ENCODE results near the gene EIF3K.

Gene EIF3K

DNA sequence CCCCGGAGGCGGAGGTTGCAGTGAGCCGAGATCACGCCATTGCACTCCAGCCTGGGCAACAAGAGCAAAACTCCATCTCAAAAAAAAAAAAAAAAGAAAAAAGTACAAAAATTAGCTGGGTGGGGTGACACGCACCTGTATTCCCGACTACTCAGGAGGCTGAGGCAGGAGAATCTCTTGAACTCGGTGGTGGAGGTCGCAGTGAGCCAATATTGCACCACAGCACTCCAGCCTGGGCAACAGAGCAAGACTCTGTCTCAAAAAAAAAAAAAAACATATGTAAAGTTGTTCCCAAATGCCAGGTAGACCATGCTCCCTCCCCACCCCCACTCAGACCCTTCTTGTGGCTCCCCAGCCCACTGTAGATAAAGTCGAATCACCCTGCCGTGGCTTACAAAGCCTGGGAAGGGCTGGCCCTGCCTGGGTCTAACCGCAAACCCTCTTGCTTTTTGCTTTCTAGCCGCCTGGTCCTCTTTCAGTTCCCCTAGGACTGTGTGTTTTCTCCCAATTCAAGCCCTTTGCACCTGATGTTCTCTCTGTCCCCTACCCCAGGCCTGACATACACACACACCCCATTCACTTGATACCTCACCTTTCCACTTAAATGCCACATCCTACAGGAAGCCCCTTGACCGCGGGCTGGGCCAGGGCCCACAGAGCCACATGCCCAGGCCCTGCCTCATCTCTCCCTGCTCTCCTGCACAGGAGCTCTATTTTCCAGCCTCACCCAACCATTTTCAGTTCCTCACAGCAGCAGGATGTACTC, 35.6 kb upstream of the EIF3K start:
- TF ChIP-seq FOXP2 (optimal IDR thresholded peaks at IDR 0.05; ENCODE audit: borderline replicate concordance, extremely low read depth, extremely low read length, insufficient read depth) (no peak), SIN3A (IDR thresholded peaks at IDR 0.05; ENCODE audit: borderline replicate concordance, insufficient read depth, low read length) (no peak), POLR2AphosphoS5 (IDR thresholded peaks at IDR 0.05; ENCODE audit: low read depth, low read length) (no peak), TAF1 (IDR thresholded peaks at IDR 0.05; ENCODE audit: borderline replicate concordance, insufficient read depth, low read length) (no peak)
- TF ChIP-seq, protein P1, sequence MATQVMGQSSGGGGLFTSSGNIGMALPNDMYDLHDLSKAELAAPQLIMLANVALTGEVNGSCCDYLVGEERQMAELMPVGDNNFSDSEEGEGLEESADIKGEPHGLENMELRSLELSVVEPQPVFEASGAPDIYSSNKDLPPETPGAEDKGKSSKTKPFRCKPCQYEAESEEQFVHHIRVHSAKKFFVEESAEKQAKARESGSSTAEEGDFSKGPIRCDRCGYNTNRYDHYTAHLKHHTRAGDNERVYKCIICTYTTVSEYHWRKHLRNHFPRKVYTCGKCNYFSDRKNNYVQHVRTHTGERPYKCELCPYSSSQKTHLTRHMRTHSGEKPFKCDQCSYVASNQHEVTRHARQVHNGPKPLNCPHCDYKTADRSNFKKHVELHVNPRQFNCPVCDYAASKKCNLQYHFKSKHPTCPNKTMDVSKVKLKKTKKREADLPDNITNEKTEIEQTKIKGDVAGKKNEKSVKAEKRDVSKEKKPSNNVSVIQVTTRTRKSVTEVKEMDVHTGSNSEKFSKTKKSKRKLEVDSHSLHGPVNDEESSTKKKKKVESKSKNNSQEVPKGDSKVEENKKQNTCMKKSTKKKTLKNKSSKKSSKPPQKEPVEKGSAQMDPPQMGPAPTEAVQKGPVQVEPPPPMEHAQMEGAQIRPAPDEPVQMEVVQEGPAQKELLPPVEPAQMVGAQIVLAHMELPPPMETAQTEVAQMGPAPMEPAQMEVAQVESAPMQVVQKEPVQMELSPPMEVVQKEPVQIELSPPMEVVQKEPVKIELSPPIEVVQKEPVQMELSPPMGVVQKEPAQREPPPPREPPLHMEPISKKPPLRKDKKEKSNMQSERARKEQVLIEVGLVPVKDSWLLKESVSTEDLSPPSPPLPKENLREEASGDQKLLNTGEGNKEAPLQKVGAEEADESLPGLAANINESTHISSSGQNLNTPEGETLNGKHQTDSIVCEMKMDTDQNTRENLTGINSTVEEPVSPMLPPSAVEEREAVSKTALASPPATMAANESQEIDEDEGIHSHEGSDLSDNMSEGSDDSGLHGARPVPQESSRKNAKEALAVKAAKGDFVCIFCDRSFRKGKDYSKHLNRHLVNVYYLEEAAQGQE (IDR thresholded peaks at IDR 0.05; ENCODE audit: insufficient read depth in 1 of 2, low read depth in 2 of 2, low read length in 2 of 2) = no peak

DNA sequence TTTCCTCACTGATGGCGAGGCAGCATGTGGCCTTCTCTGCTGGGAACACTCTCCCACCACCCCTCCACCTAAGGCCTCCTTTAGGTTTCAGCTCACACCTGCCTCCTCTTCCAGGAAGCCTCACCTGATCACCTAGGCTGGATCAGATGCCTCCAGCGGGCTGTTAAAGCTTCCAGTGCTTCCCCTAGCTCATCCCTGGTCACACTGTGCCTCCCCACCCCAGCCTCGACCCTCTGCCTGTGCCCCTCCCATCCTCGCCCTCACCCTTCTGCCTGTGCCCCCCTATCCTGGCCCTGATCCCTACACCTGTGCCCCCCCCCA, 35.0 kb upstream of the EIF3K start:
- TF ChIP-seq TAF1 (IDR thresholded peaks at IDR 0.05; ENCODE audit: borderline replicate concordance, insufficient read depth, low read length) (no peak), FOXP2 (optimal IDR thresholded peaks at IDR 0.05; ENCODE audit: borderline replicate concordance, extremely low read depth, extremely low read length, insufficient read depth) (no peak), POLR2AphosphoS5 (IDR thresholded peaks at IDR 0.05; ENCODE audit: low read depth, low read length) (no peak), SIN3A (IDR thresholded peaks at IDR 0.05; ENCODE audit: borderline replicate concordance, insufficient read depth, low read length) (no peak)
- TF ChIP-seq, protein P1 (IDR thresholded peaks at IDR 0.05; ENCODE audit: insufficient read depth in 1 of 2, low read depth in 2 of 2, low read length in 2 of 2) = no peak

GRCh38 chr19:38587562-38587961, 31.4 kb upstream of the EIF3K start:
- TF ChIP-seq SIN3A (IDR thresholded peaks at IDR 0.05; ENCODE audit: borderline replicate concordance, insufficient read depth, low read length) (no peak), FOXP2 (optimal IDR thresholded peaks at IDR 0.05; ENCODE audit: borderline replicate concordance, extremely low read depth, extremely low read length, insufficient read depth) (no peak), TAF1 (IDR thresholded peaks at IDR 0.05; ENCODE audit: borderline replicate concordance, insufficient read depth, low read length) (no peak), POLR2AphosphoS5 (IDR thresholded peaks at IDR 0.05; ENCODE audit: low read depth, low read length) (no peak)
- TF ChIP-seq, protein P1 (IDR thresholded peaks at IDR 0.05; ENCODE audit: insufficient read depth in 1 of 2, low read depth in 2 of 2, low read length in 2 of 2) = no peak

DNA sequence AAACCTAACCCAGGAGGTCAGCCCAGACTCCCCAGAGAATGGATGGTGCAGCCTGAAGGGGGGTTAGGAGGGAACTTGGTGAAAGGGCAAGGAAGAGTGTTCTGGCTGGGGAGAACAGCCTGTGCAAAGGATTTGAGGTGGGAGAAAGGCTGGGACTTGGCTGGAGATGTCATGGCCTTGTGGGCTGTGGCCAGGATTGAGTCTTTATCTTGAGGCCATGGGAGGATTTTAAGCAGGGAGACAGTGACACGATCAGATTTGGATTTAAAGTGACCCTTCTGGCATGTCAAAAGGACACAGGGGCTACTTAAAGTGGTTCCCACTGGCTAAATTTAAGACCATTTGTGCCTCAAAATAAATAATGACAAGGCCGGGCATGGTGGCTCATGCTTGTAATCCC, 30.9 kb upstream of the EIF3K start:
- no peak for TF ChIP-seq SIN3A (IDR thresholded peaks at IDR 0.05; ENCODE audit: borderline replicate concordance, insufficient read depth, low read length)
- TF ChIP-seq, protein P1 (IDR thresholded peaks at IDR 0.05; ENCODE audit: insufficient read depth in 1 of 2, low read depth in 2 of 2, low read length in 2 of 2) = no peak
- no peak for TF ChIP-seq FOXP2 (optimal IDR thresholded peaks at IDR 0.05; ENCODE audit: borderline replicate concordance, extremely low read depth, extremely low read length, insufficient read depth)
- TF ChIP-seq POLR2AphosphoS5 (IDR thresholded peaks at IDR 0.05; ENCODE audit: low read depth, low read length) = no peak
- no peak for TF ChIP-seq TAF1 (IDR thresholded peaks at IDR 0.05; ENCODE audit: borderline replicate concordance, insufficient read depth, low read length)
